ENCODE results near the gene HDLBP.

HDLBP gene

GRCh38 chr2:241344925-241345651 lies 29.6 kb upstream of the HDLBP start:
- no peak for TF ChIP-seq POLR2AphosphoS5 (IDR thresholded peaks at IDR 0.05; ENCODE audit: low read depth, low read length)
- TF ChIP-seq TAF1 (IDR thresholded peaks at IDR 0.05; ENCODE audit: borderline replicate concordance, insufficient read depth, low read length) = no peak
- TF ChIP-seq, protein P1, sequence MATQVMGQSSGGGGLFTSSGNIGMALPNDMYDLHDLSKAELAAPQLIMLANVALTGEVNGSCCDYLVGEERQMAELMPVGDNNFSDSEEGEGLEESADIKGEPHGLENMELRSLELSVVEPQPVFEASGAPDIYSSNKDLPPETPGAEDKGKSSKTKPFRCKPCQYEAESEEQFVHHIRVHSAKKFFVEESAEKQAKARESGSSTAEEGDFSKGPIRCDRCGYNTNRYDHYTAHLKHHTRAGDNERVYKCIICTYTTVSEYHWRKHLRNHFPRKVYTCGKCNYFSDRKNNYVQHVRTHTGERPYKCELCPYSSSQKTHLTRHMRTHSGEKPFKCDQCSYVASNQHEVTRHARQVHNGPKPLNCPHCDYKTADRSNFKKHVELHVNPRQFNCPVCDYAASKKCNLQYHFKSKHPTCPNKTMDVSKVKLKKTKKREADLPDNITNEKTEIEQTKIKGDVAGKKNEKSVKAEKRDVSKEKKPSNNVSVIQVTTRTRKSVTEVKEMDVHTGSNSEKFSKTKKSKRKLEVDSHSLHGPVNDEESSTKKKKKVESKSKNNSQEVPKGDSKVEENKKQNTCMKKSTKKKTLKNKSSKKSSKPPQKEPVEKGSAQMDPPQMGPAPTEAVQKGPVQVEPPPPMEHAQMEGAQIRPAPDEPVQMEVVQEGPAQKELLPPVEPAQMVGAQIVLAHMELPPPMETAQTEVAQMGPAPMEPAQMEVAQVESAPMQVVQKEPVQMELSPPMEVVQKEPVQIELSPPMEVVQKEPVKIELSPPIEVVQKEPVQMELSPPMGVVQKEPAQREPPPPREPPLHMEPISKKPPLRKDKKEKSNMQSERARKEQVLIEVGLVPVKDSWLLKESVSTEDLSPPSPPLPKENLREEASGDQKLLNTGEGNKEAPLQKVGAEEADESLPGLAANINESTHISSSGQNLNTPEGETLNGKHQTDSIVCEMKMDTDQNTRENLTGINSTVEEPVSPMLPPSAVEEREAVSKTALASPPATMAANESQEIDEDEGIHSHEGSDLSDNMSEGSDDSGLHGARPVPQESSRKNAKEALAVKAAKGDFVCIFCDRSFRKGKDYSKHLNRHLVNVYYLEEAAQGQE (IDR thresholded peaks at IDR 0.05; ENCODE audit: insufficient read depth in 1 of 2, low read depth in 2 of 2, low read length in 2 of 2) = no peak
- TF ChIP-seq SIN3A (IDR thresholded peaks at IDR 0.05; ENCODE audit: borderline replicate concordance, insufficient read depth, low read length) = no peak
- no peak for TF ChIP-seq FOXP2 (optimal IDR thresholded peaks at IDR 0.05; ENCODE audit: borderline replicate concordance, extremely low read depth, extremely low read length, insufficient read depth)

DNA sequence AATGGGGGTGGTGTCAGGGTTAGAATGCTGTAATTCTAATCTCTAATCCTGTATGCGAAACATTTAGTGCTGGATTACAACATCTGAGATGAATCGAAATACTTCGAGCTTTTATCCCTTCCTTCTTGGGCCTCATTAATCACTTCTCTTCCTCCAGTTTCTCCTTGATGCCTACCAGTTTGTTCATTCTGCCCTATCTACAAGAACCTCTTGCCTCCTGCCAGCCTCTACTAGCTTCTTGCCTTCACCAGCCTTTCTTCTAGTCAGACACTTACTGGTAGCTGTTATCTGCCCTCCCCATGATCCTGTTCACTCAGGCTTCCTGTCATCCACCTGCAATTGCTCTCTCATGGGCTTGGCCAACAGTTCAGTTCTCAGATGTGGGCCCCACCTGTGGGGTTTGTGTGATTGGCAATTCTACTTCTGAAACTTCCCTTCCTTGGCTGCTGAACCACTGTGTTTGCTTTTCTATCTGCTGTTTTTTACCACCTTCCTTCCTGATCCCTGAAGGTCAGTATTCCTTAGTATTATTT lies 25.2 kb upstream of the HDLBP start:
- TF ChIP-seq, protein P1 (IDR thresholded peaks at IDR 0.05; ENCODE audit: insufficient read depth in 1 of 2, low read depth in 2 of 2, low read length in 2 of 2) = no peak
- TF ChIP-seq SIN3A (IDR thresholded peaks at IDR 0.05; ENCODE audit: borderline replicate concordance, insufficient read depth, low read length) (no peak), FOXP2 (optimal IDR thresholded peaks at IDR 0.05; ENCODE audit: borderline replicate concordance, extremely low read depth, extremely low read length, insufficient read depth) (no peak), POLR2AphosphoS5 (IDR thresholded peaks at IDR 0.05; ENCODE audit: low read depth, low read length) (no peak), TAF1 (IDR thresholded peaks at IDR 0.05; ENCODE audit: borderline replicate concordance, insufficient read depth, low read length) (no peak)

- TF ChIP-seq FOXP2 (optimal IDR thresholded peaks at IDR 0.05; ENCODE audit: borderline replicate concordance, extremely low read depth, extremely low read length, insufficient read depth) (no peak), POLR2AphosphoS5 (IDR thresholded peaks at IDR 0.05; ENCODE audit: low read depth, low read length) (no peak), SIN3A (IDR thresholded peaks at IDR 0.05; ENCODE audit: borderline replicate concordance, insufficient read depth, low read length) (no peak), TAF1 (IDR thresholded peaks at IDR 0.05; ENCODE audit: borderline replicate concordance, insufficient read depth, low read length) (no peak)
- TF ChIP-seq, protein P1 (IDR thresholded peaks at IDR 0.05; ENCODE audit: insufficient read depth in 1 of 2, low read depth in 2 of 2, low read length in 2 of 2) = no peak
Observed at GRCh38 chr2:241339839-241340630, 24.6 kb upstream of the HDLBP start.

DNA sequence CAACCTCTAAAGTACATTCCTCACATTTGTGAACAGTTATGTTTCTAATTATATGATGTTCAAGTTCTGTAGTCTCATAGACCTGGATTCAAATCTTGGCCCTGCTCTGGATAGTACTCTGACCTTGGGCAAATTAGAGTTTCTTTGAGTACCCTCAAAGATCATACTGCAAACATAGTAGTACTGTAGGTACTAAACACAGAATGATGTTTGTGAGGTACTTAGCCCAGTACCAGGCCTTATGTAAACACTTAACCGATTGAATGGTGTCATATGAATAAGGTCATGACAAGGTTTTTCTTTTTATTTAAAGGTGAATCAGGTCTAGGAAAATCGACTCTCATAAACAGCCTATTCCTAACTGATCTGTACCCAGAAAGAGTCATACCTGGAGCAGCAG lies 19.3 kb upstream of the HDLBP start:
- no peak for TF ChIP-seq SIN3A (IDR thresholded peaks at IDR 0.05; ENCODE audit: borderline replicate concordance, insufficient read depth, low read length)
- TF ChIP-seq, protein P1 (IDR thresholded peaks at IDR 0.05; ENCODE audit: insufficient read depth in 1 of 2, low read depth in 2 of 2, low read length in 2 of 2) = no peak
- TF ChIP-seq TAF1 (IDR thresholded peaks at IDR 0.05; ENCODE audit: borderline replicate concordance, insufficient read depth, low read length) = no peak
- TF ChIP-seq FOXP2 (optimal IDR thresholded peaks at IDR 0.05; ENCODE audit: borderline replicate concordance, extremely low read depth, extremely low read length, insufficient read depth) = no peak
- no peak; the same call in 1 of the 2 replicates for TF ChIP-seq POLR2AphosphoS5 (IDR thresholded peaks at IDR 0.05; ENCODE audit: low read depth, low read length)

All from PFSK-1 (cell line).